ENCODE measurements around the gene DAPK1. TPM values are rescaled to one million over a fixed set of nuclear protein-coding genes. Genes with fewer than 3 reads are reported as not detected.

The DAPK1 gene
- total RNA-seq, 4 donors from 2014 or later, result 8.8 to 18.3 (median 9.9) TPM

DNA sequence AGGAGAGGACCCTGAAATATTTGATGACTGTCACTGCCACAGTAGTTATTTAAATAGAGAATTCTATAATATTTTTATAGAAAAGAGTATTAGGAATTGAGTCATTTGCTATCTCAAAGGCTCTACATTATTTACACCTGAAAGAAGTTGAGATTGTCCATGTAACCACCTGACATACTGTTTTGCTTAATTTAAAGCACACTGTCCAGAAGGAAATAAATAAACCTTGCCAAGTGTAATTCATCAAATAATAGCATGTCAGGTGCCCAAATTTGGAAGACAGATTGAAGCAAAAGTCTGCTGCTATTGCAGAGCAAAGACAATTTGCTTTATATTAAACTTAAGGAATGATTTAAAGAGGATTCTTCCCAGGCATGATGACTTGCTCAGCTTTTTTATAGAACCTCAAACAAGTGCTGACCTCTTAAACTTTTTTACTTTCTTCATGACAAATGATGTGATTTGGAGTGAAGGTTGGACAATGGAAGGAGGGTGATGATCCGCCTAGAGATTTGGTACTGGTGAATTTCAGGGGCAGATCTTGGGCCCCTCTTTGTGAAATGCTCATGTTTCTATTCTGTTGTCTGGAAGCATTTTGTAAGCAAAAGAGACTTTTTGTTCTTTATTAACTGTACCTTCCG is 65.0 kb downstream of the DAPK1 start:
- intact Hi-C loops (cut with DNase I; ENCODE audit: low total_unique reads), result no loop called here
- DNase-seq (ENCODE audit: low spot score in 2 of 2), result no peak
- TF ChIP-seq, protein P1, sequence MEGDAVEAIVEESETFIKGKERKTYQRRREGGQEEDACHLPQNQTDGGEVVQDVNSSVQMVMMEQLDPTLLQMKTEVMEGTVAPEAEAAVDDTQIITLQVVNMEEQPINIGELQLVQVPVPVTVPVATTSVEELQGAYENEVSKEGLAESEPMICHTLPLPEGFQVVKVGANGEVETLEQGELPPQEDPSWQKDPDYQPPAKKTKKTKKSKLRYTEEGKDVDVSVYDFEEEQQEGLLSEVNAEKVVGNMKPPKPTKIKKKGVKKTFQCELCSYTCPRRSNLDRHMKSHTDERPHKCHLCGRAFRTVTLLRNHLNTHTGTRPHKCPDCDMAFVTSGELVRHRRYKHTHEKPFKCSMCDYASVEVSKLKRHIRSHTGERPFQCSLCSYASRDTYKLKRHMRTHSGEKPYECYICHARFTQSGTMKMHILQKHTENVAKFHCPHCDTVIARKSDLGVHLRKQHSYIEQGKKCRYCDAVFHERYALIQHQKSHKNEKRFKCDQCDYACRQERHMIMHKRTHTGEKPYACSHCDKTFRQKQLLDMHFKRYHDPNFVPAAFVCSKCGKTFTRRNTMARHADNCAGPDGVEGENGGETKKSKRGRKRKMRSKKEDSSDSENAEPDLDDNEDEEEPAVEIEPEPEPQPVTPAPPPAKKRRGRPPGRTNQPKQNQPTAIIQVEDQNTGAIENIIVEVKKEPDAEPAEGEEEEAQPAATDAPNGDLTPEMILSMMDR (IDR thresholded peaks at IDR 0.05), result no peak
- no peak for TF ChIP-seq POLR2A (IDR thresholded peaks at IDR 0.05)
- WGBS, 2 donors, result 70 to 95% methylated on average over 2 of the region's 2 CpGs
- H3K4me3 ChIP-seq (ENCODE audit: low read depth, poor library complexity, severe bottlenecking), result no peak overlapping the region

DNA sequence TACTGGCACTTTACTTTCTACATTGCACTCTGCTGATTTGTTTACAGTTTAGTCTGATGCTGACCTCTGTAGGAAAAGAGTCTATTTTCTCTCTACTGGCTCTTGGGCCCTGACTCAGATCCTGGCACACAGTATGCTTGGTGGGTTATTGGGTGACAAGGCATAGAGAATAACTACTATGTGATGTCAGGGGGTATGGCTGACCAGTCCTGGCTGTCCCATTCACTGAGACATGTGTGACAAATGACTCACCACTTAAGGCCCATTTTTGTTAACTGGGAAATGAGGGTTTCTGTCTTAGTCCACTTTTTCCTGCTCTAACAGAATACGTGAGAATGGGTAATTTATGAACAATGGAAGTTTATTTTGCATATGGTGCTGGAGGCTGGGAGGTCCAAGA is 66.4 kb downstream of the DAPK1 start:
- no peak overlapping the region for H3K4me3 ChIP-seq (ENCODE audit: low read depth, poor library complexity, severe bottlenecking)
- no peak for DNase-seq (ENCODE audit: low spot score in 2 of 2)
- intact Hi-C loops (cut with DNase I; ENCODE audit: low total_unique reads), result no loop called here
- no peak for TF ChIP-seq POLR2A (IDR thresholded peaks at IDR 0.05)
- TF ChIP-seq, protein P1 (IDR thresholded peaks at IDR 0.05), result no peak
- 75 to 88% methylated on average over 1 of the region's 1 CpG for WGBS, 2 donors

DNA sequence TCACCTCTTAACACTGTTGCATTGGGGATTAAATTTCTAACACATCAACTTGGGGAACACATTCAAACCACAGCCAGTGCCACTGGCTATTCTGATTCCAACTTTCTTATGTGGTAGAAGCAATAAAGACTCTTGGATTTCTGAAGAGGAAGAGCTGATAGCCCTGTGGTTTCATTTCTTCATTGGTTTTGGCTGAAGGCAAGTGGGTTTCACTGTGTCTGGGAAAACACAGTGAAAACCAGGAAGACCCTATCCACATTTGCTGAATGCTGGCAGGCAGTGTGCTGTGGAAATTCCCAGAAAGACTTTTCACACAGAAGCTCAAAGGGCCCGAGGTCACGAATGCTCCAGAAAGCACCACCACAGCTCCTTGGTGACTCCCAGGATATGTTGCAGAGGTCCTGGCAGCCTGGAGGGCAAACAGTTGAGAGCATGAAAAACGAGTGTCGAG is 67.1 kb downstream of the DAPK1 start:
- no peak overlapping the region for H3K4me3 ChIP-seq (ENCODE audit: low read depth, poor library complexity, severe bottlenecking)
- WGBS, 2 donors, result 31 to 37% methylated on average over 4 of the region's 4 CpGs
- intact Hi-C loops (cut with DNase I; ENCODE audit: low total_unique reads), result no loop called here
- no peak for DNase-seq (ENCODE audit: low spot score in 2 of 2)
- TF ChIP-seq, protein P1 (IDR thresholded peaks at IDR 0.05), result no peak
- TF ChIP-seq POLR2A (IDR thresholded peaks at IDR 0.05), result no peak

DNA sequence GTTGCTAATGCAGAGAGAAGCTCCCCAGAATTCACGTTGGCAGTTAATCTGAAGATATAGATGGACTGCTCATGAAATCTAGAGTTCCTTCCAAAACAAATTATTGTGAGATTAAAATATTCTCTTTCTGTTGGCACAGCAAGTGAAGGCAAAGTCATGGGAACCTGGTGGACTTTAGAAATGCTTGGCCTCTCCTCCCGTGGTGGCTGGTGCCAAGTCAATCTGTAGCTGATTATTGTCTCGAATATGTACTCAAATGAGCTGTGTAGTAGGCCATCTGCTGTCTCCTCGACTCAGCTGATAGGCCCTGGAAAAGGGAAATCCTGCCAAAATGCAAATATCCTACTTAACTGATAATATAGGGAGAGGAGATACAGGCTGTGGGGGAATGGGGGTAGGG is 69.3 kb downstream of the DAPK1 start:
- 38 to 44% methylated on average over 4 of the region's 4 CpGs for WGBS, 2 donors
- H3K4me3 ChIP-seq (ENCODE audit: low read depth, poor library complexity, severe bottlenecking), result no peak overlapping the region
- TF ChIP-seq POLR2A (IDR thresholded peaks at IDR 0.05), result no peak
- TF ChIP-seq, protein P1 (IDR thresholded peaks at IDR 0.05), result no peak
- no peak for DNase-seq (ENCODE audit: low spot score in 2 of 2)
- intact Hi-C loops (cut with DNase I; ENCODE audit: low total_unique reads), result no loop called here

DNA sequence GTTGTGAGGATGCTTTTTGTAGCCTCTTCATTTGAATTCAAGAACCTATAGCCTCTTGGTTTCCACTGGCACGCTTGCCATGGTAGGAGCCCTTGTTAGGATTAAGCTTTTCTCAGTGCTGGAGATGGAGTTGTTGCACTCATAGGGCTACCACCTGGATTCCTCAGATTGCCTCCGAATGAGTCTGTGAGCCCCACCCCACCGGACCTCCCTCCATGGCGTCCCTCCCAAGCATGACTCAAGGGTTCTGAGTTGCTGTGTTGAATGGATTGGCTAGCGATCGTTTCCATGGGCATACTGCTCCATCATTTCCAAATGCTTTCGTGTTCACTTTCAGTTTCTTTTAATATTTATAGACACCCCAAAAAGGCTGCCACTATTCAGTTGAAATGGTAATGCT is 69.9 kb downstream of the DAPK1 start:
- no peak for TF ChIP-seq POLR2A (IDR thresholded peaks at IDR 0.05)
- TF ChIP-seq, protein P1 (IDR thresholded peaks at IDR 0.05), result no peak
- intact Hi-C loops (cut with DNase I; ENCODE audit: low total_unique reads), result no loop called here
- no peak overlapping the region for H3K4me3 ChIP-seq (ENCODE audit: low read depth, poor library complexity, severe bottlenecking)
- DNase-seq (ENCODE audit: low spot score in 2 of 2), result no peak
- WGBS, 2 donors, result 75 to 84% methylated on average over 7 of the region's 7 CpGs

DNA sequence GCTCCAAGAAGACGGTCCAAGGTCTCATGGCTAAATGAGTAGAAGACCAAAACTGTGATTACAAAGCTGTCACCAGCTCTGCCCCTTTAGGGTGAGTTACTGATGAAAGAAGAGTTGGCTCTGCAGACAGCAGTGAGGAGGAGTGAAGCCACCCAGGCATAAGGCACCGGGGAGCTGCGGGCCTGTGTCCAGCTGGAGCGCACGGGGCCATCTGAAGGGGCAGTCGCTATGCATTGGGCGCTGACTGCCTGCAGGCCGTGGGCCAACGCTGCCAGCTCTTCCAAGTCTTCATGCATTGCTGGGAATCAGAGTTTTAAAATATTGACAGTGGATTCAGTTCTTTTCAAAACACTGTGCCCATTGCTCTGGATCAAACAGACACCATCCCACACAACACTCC is 70.3 kb downstream of the DAPK1 start:
- no peak for TF ChIP-seq POLR2A (IDR thresholded peaks at IDR 0.05)
- TF ChIP-seq, protein P1 (IDR thresholded peaks at IDR 0.05), result no peak
- WGBS, 2 donors, result 78 to 83% methylated on average over 9 of the region's 9 CpGs
- no peak overlapping the region for H3K4me3 ChIP-seq (ENCODE audit: low read depth, poor library complexity, severe bottlenecking)
- DNase-seq (ENCODE audit: low spot score in 2 of 2), result no peak
- intact Hi-C loops (cut with DNase I; ENCODE audit: low total_unique reads), result no loop called here
